Measurements from ENCODE around the gene LRRC15.

GRCh38 chr3:194346035-194346434 is 23.5 kb downstream of the LRRC15 start:
- TF ChIP-seq CTCF (IDR thresholded peaks at IDR 0.05) (no peak), POLR2AphosphoS5 (IDR thresholded peaks at IDR 0.05; ENCODE audit: low read depth, low read length) (no peak), SIN3A (IDR thresholded peaks at IDR 0.05; ENCODE audit: borderline replicate concordance, insufficient read depth, low read depth, low read length) (no peak), REST (IDR thresholded peaks at IDR 0.05; ENCODE audit: insufficient read depth in 1 of 2, low read depth in 2 of 2, low read length in 1 of 2) (no peak), TCF7L2 (IDR thresholded peaks at IDR 0.05; ENCODE audit: low read depth, low read length) (no peak)
